Occipital lobe (tissue), 1 donor: Measurements from ENCODE around the gene HSD11B1. TPM values are rescaled to one million over a fixed set of nuclear protein-coding genes. Genes with fewer than 3 reads are reported as not detected.

Experiments
- total RNA-seq: library from RNA; depleted of rRNA; stranded (reverse); fragments of >200 nt; gene quantifications from one replicate; pipeline ENCODE4 v1.2.3, GENCODE V29; 2014

The HSD11B1 gene
- total RNA-seq, 1 donor from 2014 or later, result not detected

Other genes starting within 250 kb of the HSD11B1 start
- 7.3 TPM for gene CAMK1G, start 121.1 kb upstream of the HSD11B1 start, total RNA-seq
- gene LAMB3, start 52.4 kb upstream of the HSD11B1 start, total RNA-seq, result 1.7 TPM
- 2.3 TPM for gene G0S2, start 29.4 kb upstream of the HSD11B1 start, total RNA-seq
- gene TRAF3IP3, start 51.2 kb downstream of the HSD11B1 start, total RNA-seq, result 0.47 TPM
- 2.8 TPM for gene C1orf74, start 79.7 kb downstream of the HSD11B1 start, total RNA-seq
- 0.31 TPM for gene IRF6, start 101.3 kb downstream of the HSD11B1 start, total RNA-seq
- gene UTP25, start 123.1 kb downstream of the HSD11B1 start, total RNA-seq, result 15.0 TPM
- gene SYT14, start 233.4 kb downstream of the HSD11B1 start, total RNA-seq, result 65.8 TPM